GM18520 (cell line): ENCODE measurements around the gene TEX51.

Experiments
- ATAC-seq: cut with Tn5 transposase; IDR thresholded peaks from one replicate; pipeline ENCODE4 v1.9.1; 2021; ENCODE audit not compliant: unreplicated experiment

Gene TEX51

GRCh38 chr2:126898636-126899035 is at the start of gene TEX51:
TEX51 (plus strand) TSS chr2:126898890; CDS start chr2:126898919, 29 bp downstream.
- ATAC-seq, result no peak

DNA sequence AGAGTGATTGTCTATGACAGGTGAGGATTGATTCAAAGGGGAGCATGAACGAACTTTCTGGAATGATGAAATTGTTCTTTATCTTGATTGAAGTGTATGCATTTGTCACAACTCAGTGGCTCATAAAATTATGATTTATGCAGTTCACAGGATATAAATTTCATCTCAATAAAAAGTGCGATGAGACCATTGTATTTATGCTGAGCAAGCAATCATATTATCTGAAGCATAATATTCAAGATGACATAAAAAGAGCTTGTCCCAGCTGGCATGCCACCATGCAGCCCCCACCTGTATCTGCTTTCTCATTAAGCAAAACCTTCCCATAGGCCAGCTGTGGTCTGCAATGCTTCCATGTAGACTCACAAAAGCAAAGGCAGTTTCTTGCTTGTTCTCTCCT is 49.6 kb upstream of the TEX51 start:
- no peak for ATAC-seq

- ATAC-seq, result no peak
Observed at GRCh38 chr2:126849486-126849885, 49.2 kb upstream of the TEX51 start.

GRCh38 chr2:126849991-126850535 is 48.6 kb upstream of the TEX51 start:
- no peak for ATAC-seq

GRCh38 chr2:126850940-126851339 is 47.8 kb upstream of the TEX51 start:
- no peak for ATAC-seq

DNA sequence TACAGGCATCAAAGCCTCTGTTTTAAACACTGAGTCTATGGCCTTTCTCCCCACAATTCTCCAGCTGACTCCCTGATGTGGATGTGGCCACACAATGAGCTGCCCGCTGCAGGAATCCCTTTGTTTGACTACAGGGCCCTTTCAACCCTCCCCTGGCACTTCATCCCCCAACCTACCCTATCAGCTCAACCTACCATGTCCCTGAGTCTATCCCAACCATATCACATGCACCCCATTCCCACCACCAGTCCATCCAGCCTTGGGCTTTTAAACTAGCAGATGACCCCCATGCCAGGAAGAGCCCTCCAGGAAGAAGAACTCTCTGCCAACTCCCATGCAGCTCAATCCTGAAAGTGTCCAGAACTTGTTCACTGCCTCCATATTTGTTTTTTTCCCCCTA is 46.9 kb upstream of the TEX51 start:
- no peak for ATAC-seq

- no peak for ATAC-seq
Observed at GRCh38 chr2:126852361-126852760, 46.3 kb upstream of the TEX51 start.

- no peak for ATAC-seq
Observed at GRCh38 chr2:126855606-126856005, 43.1 kb upstream of the TEX51 start.

DNA sequence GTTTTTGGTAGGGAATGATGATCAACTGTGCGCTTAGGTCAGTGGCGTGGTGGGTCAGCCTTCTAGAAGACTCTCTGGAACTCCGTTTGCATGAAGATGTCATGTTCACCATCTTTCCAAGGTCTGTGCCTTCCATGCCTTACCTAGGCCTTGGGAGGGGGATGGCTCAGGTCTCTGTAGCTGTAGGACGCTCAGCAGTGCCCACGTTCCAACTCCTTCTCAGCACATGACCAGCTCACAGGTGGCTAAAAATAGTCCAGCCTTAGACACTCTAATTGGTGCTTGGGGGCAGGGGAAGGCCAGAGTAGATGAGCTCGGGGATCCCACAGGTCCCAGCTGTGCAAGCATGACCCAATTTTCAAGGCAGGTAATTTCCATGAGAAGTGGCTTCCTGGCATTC is 42.3 kb upstream of the TEX51 start:
- no peak for ATAC-seq

- no peak for ATAC-seq
Observed at GRCh38 chr2:126857502-126857901, 41.2 kb upstream of the TEX51 start.

DNA sequence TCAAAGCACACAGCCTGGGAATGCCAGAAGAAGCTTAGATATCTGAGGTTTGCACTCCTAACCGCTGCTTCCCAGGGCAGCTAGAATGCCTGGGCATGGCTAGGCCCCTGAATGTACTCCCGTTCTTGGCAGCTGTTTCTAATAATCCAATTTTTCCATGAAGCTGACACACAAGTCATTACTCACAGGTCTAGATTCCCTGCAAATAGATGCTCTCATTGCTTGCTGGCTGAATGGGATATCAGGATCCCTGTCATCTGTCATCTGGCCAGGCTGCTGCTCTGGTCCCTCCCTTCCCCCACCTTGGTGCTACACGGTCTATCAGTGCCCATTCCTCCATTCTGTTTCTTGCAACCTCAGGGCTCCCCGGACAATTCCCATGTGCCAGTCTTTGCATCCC is 40.7 kb upstream of the TEX51 start:
- ATAC-seq, result no peak

GRCh38 chr2:126858436-126858835 is 40.3 kb upstream of the TEX51 start:
- ATAC-seq, result no peak

GRCh38 chr2:126858991-126859390 is 39.7 kb upstream of the TEX51 start:
- no peak for ATAC-seq

DNA sequence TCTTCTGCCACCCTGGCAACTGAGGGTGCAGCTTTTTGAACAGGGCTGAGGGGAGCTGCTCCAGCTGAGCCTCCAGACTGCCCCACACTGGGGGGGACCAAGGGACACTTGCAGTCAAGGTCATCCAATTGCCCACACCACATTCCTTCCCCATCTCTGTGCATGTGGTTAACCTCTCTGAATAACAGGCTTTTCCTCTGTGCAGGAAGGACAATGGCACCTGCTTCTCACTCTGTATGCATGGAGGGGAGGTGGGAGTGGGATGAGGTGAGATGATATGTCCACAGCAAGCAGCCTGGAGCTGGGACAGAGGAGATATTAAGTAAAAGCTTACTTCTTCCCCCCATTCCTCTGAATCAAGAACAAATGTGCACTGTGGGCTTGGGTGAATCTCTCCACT is 39.1 kb upstream of the TEX51 start:
- no peak for ATAC-seq

- ATAC-seq, result no peak
Observed at GRCh38 chr2:126860385-126860784, 38.3 kb upstream of the TEX51 start.

DNA sequence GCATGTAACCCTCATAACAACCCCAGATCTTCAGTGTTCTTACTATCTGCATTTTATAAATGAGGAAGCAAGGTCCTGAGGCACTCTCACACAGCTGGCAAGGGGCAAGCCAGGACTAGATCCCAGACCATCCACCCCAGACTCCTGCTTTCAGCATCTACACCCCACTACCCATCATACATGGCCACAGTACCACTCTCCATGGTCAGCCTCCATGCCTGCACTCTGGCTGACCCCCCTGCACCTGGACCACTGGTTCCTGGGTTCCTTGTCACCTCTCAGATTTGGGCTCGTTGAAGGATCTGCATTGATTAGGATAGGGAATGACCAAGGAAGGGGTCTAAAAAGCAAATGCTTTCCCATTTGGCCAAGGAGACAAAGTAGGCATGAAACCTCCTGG is 36.0 kb upstream of the TEX51 start:
- ATAC-seq, result no peak

DNA sequence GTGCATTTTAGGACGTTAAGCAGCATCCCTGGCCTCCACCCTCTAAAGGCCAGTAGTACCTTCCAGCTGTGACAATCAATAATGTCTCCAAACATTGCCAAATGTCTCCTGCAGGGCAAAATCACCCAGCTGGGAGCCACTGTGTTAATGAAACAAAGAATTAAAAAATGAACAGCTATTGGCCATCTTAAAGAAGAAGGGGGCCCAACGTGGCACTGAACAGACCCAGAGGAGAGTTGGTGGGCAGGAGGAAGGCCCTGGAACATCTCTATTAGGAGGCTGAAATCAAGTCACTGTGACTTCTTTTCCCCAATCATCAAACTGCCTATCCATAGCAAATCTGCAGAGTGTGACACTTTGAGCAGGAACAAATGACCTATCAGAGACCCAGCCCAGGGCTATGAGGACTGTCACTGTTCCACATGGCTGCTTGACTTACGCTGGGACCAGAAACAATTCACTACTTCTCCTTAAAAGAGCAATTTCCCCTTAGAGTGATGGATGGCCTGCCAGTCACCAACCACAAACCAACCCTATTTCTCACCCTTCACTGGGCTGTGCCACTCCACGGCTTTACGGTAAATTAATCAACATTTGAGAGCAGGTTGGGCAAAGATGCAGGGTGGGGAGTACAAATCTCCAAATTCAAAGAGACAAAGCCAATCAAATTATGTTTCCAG is 35.2 kb upstream of the TEX51 start:
- no peak for ATAC-seq

DNA sequence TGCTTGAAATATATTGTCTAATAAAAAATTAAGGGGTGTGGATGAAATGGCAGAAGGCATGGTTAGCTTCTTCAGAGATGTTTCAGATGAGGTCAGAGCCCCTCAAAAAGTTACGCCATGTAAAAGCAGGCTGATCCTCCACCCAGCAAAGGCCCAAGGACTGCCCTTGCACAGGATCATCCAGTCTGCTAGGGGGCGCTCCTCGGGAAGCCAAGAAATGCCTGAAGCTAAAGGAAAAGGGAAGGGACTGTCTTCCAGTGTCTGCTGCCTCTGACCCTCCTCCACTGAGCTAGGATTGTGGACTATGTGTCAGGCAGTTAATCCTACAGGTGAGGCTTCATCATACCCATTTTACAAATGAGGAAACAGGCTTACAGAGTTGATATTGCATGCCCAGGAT is 33.8 kb upstream of the TEX51 start:
- no peak for ATAC-seq

- no peak for ATAC-seq
Observed at GRCh38 chr2:126866451-126866850, 32.2 kb upstream of the TEX51 start.

GRCh38 chr2:126874961-126875360 is 23.7 kb upstream of the TEX51 start:
- ATAC-seq, result no peak

DNA sequence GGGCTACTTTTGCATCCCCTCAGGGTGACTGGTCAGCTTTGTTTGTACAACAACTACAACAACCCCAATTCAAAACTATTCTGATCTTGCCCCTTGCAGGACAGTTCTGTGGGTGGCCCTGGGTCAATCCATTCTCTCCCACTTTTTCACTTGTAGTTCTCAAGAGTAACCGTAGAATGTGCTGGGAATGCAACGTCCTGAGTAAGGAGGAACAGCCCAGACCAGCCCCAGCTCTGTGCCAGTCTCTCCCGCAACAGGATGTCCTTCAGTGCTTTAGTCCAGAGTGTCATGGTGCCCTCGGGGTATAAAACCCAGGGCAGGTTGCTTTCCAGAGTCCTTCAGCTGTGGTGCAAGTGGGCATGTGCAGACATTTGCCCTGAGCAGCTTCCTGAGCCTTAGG is 22.1 kb upstream of the TEX51 start:
- ATAC-seq, result no peak

DNA sequence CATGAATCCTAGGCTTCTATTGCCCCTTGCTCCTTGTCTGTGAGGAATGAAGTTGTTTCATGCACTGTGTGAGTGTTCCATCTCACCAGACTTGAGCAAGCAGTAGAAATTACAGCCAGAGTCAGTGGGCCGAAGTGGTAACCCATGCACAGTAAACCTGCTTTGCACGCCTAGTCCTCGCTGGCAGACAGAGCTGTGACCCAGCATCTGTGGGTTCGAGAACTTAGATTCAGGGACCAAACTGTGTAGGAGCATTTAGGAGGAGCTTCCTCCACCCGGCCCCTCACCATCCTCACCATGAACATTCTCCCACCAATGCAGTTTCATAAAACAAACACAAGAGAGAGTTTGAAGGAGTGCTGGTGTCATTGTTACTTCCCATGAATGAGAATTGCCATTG is 21.6 kb upstream of the TEX51 start:
- no peak for ATAC-seq
